Prostate gland (tissue), 2 donors: ENCODE data around the gene FRK. TPM values are rescaled to one million over a fixed set of nuclear protein-coding genes. Genes with fewer than 3 reads are reported as not detected.

Source experiments
- DNase-seq: peaks from one replicate; pipeline ENCODE4 v3.0.0-alpha.2; 2019; ENCODE audit warnings: low spot score
- H3K27ac ChIP-seq, 2 donors: fragments of 200-600 bp; sonication (generic); 2 replicates each; pipeline ENCODE4 v1.5.1; 2017 to 2019
- H3K27me3 ChIP-seq: fragments of 200-600 bp; sonication (generic); replicated peaks from 2 replicates; pipeline ENCODE4 v1.5.1; 2019; ENCODE audit not compliant: insufficient read depth
- H3K36me3 ChIP-seq, 2 donors: fragments of 200-600 bp; sonication (generic); 1 replicate in 1 of 2; 2 replicates in 1 of 2; pipeline versions ENCODE4 v1.5.1 to v1.8.1; 2017 to 2019
- H3K4me1 ChIP-seq: fragments of 200-600 bp; sonication (generic); replicated peaks from 2 replicates; pipeline ENCODE4 v1.5.1; 2019
- H3K4me3 ChIP-seq, 2 donors: fragments of 200-600 bp; sonication (generic); 2 replicates each; pipeline ENCODE4 v1.5.1; 2017 to 2019
- H3K9me3 ChIP-seq: fragments of 200-600 bp; sonication (generic); 2 replicates; pipeline ENCODE4 v1.5.1; 2017
- POLR2A ChIP-seq: fragments of 450-650 bp; IDR thresholded peaks from one replicate; pipeline ENCODE4 v1.6.1; 2016; ENCODE audit warnings: antibody characterized with exemption, mild to moderate bottlenecking
- POLR2AphosphoS5 ChIP-seq: sonication (generic); formaldehyde crosslinking; IDR thresholded peaks from one replicate; pipeline ENCODE4 v1.6.1; 2017; ENCODE audit warnings: antibody characterized with exemption
- WGBS: methylation state at CpG from one replicate; pipeline ENCODE4 v1.1.5; 2018; 5-methylcytosine and 5-hydroxymethylcytosine counted together
- intact Hi-C: fragments of 100-400 bp; cut with DNase I; formaldehyde crosslinking; loops from one replicate; pipeline ENCODE4 v1.14.2; 2022
- total RNA-seq, 2 donors: library from RNA; depleted of rRNA; stranded (reverse); fragments of >200 nt; gene quantifications; one replicate each; pipeline ENCODE4 v1.1.0, GENCODE V29; 2016
- TF ChIP-seq, protein P1 (sequence below), 4 experiments: fragments of 200-600 bp in 2 of 4; fragments of 450-650 bp in 2 of 4; sonication (generic) in 2 of 4; IDR thresholded peaks; 1 replicate in 3 of 4; 2 replicates in 1 of 4; pipeline ENCODE4 v1.5.1; 2016 to 2019; ENCODE audit warnings: antibody characterized with exemption in 4 of 4, mild to moderate bottlenecking in 2 of 4, moderate library complexity in 2 of 4

Gene FRK
- total RNA-seq, 2 donors from 2014 or later = 3.2 to 6.9 TPM

- TF ChIP-seq POLR2A (no peak), POLR2AphosphoS5 (no peak)
- 92% methylated on average over 2 of the region's 2 CpGs for WGBS
Measured at GRCh38 chr6:116074732-116075390, 14.2 kb upstream of the FRK start.

DNA sequence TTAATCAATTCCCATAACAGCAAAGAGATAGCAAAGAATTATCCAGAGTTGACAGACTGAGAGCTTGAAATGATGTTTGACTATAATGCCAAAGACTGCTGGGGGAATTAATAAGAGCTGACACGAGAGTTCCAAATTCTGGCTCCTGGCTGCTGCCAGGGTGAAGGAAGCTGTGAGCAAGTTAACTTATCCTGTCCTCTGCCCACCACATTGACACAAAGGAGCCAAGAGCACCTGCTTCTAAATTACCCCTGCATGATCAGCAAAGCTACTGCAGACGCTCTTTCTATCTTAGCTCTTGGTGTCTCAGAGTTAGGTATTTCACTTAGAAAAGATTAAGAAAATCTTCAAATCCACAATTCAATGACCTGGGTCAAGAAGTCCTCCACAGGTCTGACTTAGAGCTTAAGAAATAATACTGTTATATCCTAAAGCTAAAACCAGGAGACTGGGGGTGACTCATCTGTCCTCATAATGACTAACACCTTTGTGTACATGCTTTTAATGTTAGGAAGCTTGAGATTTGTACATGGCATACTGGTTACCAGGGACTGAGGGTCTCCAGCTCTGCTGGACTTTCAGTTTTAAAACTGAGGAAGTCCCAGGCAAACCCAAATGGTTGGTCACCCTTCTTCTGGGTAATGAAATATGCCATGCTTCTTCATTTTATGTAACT lies 13.2 kb upstream of the FRK start:
- 85% methylated on average over 2 of the region's 2 CpGs for WGBS
- no peak for TF ChIP-seq POLR2AphosphoS5
- no peak for TF ChIP-seq POLR2A
- TF ChIP-seq, protein P1, sequence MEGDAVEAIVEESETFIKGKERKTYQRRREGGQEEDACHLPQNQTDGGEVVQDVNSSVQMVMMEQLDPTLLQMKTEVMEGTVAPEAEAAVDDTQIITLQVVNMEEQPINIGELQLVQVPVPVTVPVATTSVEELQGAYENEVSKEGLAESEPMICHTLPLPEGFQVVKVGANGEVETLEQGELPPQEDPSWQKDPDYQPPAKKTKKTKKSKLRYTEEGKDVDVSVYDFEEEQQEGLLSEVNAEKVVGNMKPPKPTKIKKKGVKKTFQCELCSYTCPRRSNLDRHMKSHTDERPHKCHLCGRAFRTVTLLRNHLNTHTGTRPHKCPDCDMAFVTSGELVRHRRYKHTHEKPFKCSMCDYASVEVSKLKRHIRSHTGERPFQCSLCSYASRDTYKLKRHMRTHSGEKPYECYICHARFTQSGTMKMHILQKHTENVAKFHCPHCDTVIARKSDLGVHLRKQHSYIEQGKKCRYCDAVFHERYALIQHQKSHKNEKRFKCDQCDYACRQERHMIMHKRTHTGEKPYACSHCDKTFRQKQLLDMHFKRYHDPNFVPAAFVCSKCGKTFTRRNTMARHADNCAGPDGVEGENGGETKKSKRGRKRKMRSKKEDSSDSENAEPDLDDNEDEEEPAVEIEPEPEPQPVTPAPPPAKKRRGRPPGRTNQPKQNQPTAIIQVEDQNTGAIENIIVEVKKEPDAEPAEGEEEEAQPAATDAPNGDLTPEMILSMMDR (IDR thresholded peaks at IDR 0.05) = no peak
- no peak overlapping the region for H3K4me3 ChIP-seq
- H3K4me1 ChIP-seq = no peaks in the 10 kb centered on the region
- H3K36me3 ChIP-seq = no peaks in the 10 kb centered on the region
- intact Hi-C loops = no loop called here
- DNase-seq = no peak
- H3K27me3 ChIP-seq = no peaks in the 10 kb centered on the region
- no peaks in the 10 kb centered on the region for H3K9me3 ChIP-seq
- no peak overlapping the region for H3K27ac ChIP-seq

More at GRCh38 chr6:116074732-116075390, 14.2 kb upstream of the FRK start:
- no peaks in the 10 kb centered on the region for H3K4me1 ChIP-seq
- H3K4me3 ChIP-seq = no peak overlapping the region
- DNase-seq = no peak
- intact Hi-C loops = no loop called here
- no peaks in the 10 kb centered on the region for H3K9me3 ChIP-seq
- H3K27ac ChIP-seq = no peak overlapping the region
- no peaks in the 10 kb centered on the region for H3K36me3 ChIP-seq
- H3K27me3 ChIP-seq = no peaks in the 10 kb centered on the region

- Histone ChIP-seq H3K36me3 (no peaks in the 10 kb centered on the region), H3K27ac (no peak overlapping the region), H3K4me1 (no peaks in the 10 kb centered on the region), H3K27me3 (no peaks in the 10 kb centered on the region), H3K9me3 (no peaks in the 10 kb centered on the region), H3K4me3 (no peak overlapping the region)
- WGBS = 67% methylated on average over 1 of the region's 1 CpG
- no peak for DNase-seq
- TF ChIP-seq POLR2AphosphoS5 (no peak), POLR2A (no peak)
- TF ChIP-seq, protein P1 (IDR thresholded peaks at IDR 0.05) = no peak
- intact Hi-C loops = no loop called here
Measured at GRCh38 chr6:116072368-116072767, 11.7 kb upstream of the FRK start.

- Histone ChIP-seq H3K4me3 (no peak overlapping the region), H3K4me1 (no peaks in the 10 kb centered on the region), H3K9me3 (no peaks in the 10 kb centered on the region), H3K36me3 (no peaks in the 10 kb centered on the region), H3K27me3 (no peaks in the 10 kb centered on the region), H3K27ac (no peak overlapping the region)
- intact Hi-C loops = no loop called here
- WGBS = 48% methylated on average over 2 of the region's 2 CpGs
- DNase-seq = no peak
- TF ChIP-seq POLR2AphosphoS5 = no peak
Measured at GRCh38 chr6:116070616-116071389, 10.1 kb upstream of the FRK start.

DNA sequence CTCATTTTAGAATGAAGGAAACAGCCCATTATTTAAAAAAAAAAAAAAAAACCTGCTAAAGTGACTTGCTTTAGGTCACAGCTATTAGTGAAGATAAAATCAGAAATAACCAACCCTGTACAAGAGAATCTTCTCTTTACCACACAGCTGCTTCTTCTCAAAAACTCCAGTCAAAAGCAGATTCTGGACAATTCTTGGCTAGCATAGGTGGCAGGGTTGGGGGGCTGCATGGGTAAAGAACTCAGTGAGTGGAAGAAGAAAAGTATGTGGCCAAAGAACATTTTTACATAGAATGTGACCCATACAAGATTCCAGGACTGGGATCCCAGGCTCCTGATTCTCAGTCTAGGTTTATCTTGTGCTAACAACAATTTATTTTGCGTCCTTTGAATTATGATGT lies 9.4 kb upstream of the FRK start:
- TF ChIP-seq, protein P1 (IDR thresholded peaks at IDR 0.05) = no peak
- TF ChIP-seq POLR2A = no peak
- no peak overlapping the region for H3K4me3 ChIP-seq
- no peaks in the 10 kb centered on the region for H3K9me3 ChIP-seq
- no peak overlapping the region for H3K27ac ChIP-seq
- H3K4me1 ChIP-seq = no peaks in the 10 kb centered on the region
- 92% methylated on average over 1 of the region's 1 CpG for WGBS
- no peak for DNase-seq
- no peaks in the 10 kb centered on the region for H3K27me3 ChIP-seq
- intact Hi-C loops = no loop called here
- no peaks in the 10 kb centered on the region for H3K36me3 ChIP-seq
